GDM1 (cell line): ENCODE data around the gene PALM3.
A peak's percentile ranks its signal among the peaks of the same experiment; 100 is the strongest.

ENCODE experiments used
- DNase-seq: peaks from one replicate; lab custom pipeline; 2025; lab: John Stamatoyannopoulos, UW

The PALM3 gene

GRCh38 chr19:14089412-14089661 is 27.5 kb upstream of the PALM3 start:
- DNase-seq = no peak

GRCh38 chr19:14088634-14089411 is 26.9 kb upstream of the PALM3 start:
- DNase-seq = no peak

- no peak for DNase-seq
Measured at GRCh38 chr19:14086098-14086497, 24.2 kb upstream of the PALM3 start.

GRCh38 chr19:14085309-14085995 is 23.6 kb upstream of the PALM3 start, which contains the start of gene C19orf67:
C19orf67 (minus strand) TSS chr19:14085783; CDS start chr19:14085627, 156 bp downstream.
- no peak for DNase-seq

GRCh38 chr19:14082675-14082960 is 20.7 kb upstream of the PALM3 start:
- DNase-seq = no peak

- no peak for DNase-seq
Measured at GRCh38 chr19:14081797-14082674, 20.2 kb upstream of the PALM3 start.

- peak; percentile 97 for DNase-seq
Measured at GRCh38 chr19:14080887-14081796, 19.3 kb upstream of the PALM3 start.

GRCh38 chr19:14078411-14078810 is 16.5 kb upstream of the PALM3 start:
- DNase-seq = no peak

- no peak for DNase-seq
Measured at GRCh38 chr19:14073925-14074838, 12.3 kb upstream of the PALM3 start.

GRCh38 chr19:14073261-14073924 is 11.5 kb upstream of the PALM3 start:
- peak; percentile 74 for DNase-seq

GRCh38 chr19:14072535-14073260 is 10.8 kb upstream of the PALM3 start, which contains the start of gene MISP3:
MISP3 (plus strand) TSS chr19:14072786; CDS start chr19:14073310, 524 bp downstream.
- no peak for DNase-seq

- DNase-seq = no peak
Measured at GRCh38 chr19:14070268-14071050, 8.6 kb upstream of the PALM3 start.

- no peak for DNase-seq
Measured at GRCh38 chr19:14066134-14066533, 4.3 kb upstream of the PALM3 start.

GRCh38 chr19:14063105-14063504 is 1.2 kb upstream of the PALM3 start:
- DNase-seq = no peak

- DNase-seq = no peak
Measured at GRCh38 chr19:14062558-14062855, 631 bp upstream of the PALM3 start.

- DNase-seq = no peak
Measured at GRCh38 chr19:14061081-14061749, 661 bp downstream of the PALM3 start.

- no peak for DNase-seq
Measured at GRCh38 chr19:14059652-14060155, 2.2 kb downstream of the PALM3 start.

- DNase-seq = no peak
Measured at GRCh38 chr19:14059093-14059480, 2.8 kb downstream of the PALM3 start.
